H9 (cell line): Measurements from ENCODE around the gene DAAM1. TPM values are rescaled to one million over a fixed set of nuclear protein-coding genes. Genes with fewer than 3 reads are reported as not detected.

Source experiments
- DNase-seq: peaks from one replicate; pipeline ENCODE4 v3.0.0-alpha.2; 2017
- H2AFZ ChIP-seq: one replicate; pipeline ENCODE4 v1.6.1; 2013; ENCODE audit warnings: mild to moderate bottlenecking, low read length, control low read depth, moderate library complexity
- H2AK5ac ChIP-seq: 2 replicates; pipeline ENCODE4 v1.6.1; 2013; ENCODE audit warnings: low read length, control low read depth, mixed read lengths; ENCODE audit not compliant: insufficient read length
- H2BK120ac ChIP-seq: one replicate; pipeline ENCODE4 v1.6.1; 2013; ENCODE audit warnings: low read depth, mild to moderate bottlenecking, low read length, control low read depth, inconsistent platforms; ENCODE audit not compliant: poor library complexity, severe bottlenecking
- H2BK12ac ChIP-seq: 2 replicates; pipeline ENCODE4 v1.6.1; 2013; ENCODE audit warnings: low read length, control low read depth, mixed read lengths, low read depth; ENCODE audit not compliant: insufficient read length
- H2BK15ac ChIP-seq: 2 replicates; pipeline ENCODE4 v1.6.1; 2013; ENCODE audit warnings: low read depth, low read length, control low read depth
- H2BK20ac ChIP-seq: one replicate; pipeline ENCODE4 v1.6.1; 2013; ENCODE audit warnings: low read depth, mild to moderate bottlenecking, low read length, control low read depth, inconsistent platforms; ENCODE audit not compliant: poor library complexity, severe bottlenecking
- H2BK5ac ChIP-seq: 2 replicates; pipeline ENCODE4 v1.6.1; 2013; ENCODE audit warnings: low read length, control low read depth, mixed read lengths; ENCODE audit not compliant: insufficient read length
- H3K14ac ChIP-seq: 2 replicates; pipeline ENCODE4 v1.6.1; 2013; ENCODE audit warnings: low read length, control low read depth; ENCODE audit not compliant: insufficient read depth
- H3K18ac ChIP-seq: 2 replicates; pipeline ENCODE4 v1.6.1; 2013; ENCODE audit warnings: low read depth, mild to moderate bottlenecking, mixed read lengths, low read length, control low read depth; ENCODE audit not compliant: insufficient read length
- H3K23ac ChIP-seq: 2 replicates; pipeline ENCODE4 v1.6.1; 2013; ENCODE audit warnings: low read length, control low read depth, mixed read lengths, low read depth; ENCODE audit not compliant: insufficient read length
- H3K23me2 ChIP-seq: 2 replicates; pipeline ENCODE4 v1.6.1; 2013; ENCODE audit warnings: low read depth, mild to moderate bottlenecking, mixed read lengths, low read length, control low read depth; ENCODE audit not compliant: insufficient read length, poor library complexity, severe bottlenecking
- H3K27ac ChIP-seq: 2 replicates; pipeline ENCODE4 v1.5.1; 2013; ENCODE audit warnings: low read length, control low read depth, mixed read lengths, low read depth; ENCODE audit not compliant: insufficient read length
- H3K27me3 ChIP-seq: 2 replicates; pipeline ENCODE4 v1.6.1; 2013; ENCODE audit warnings: low read length, control low read depth, inconsistent platforms; ENCODE audit not compliant: insufficient read depth
- H3K4ac ChIP-seq: 2 replicates; pipeline ENCODE4 v1.6.1; 2013; ENCODE audit warnings: low read depth, mild to moderate bottlenecking, control low read depth, inconsistent platforms, low read length, moderate library complexity
- H3K4me1 ChIP-seq: 2 replicates; pipeline ENCODE4 v1.6.1; 2013; ENCODE audit warnings: low read length, control low read depth, inconsistent platforms; ENCODE audit not compliant: insufficient read depth
- H3K4me2 ChIP-seq: 2 replicates; pipeline ENCODE4 v1.6.1; 2013; ENCODE audit warnings: low read length, control low read depth, mixed read lengths; ENCODE audit not compliant: insufficient read length, insufficient read depth
- H3K56ac ChIP-seq: 2 replicates; pipeline ENCODE4 v1.6.1; 2013; ENCODE audit warnings: low read depth, mild to moderate bottlenecking, mixed read lengths, low read length, control low read depth; ENCODE audit not compliant: insufficient read length
- H3K79me1 ChIP-seq: 2 replicates; pipeline ENCODE4 v1.6.1; 2013; ENCODE audit warnings: low read depth, mild to moderate bottlenecking, moderate library complexity, low read length, control low read depth, inconsistent platforms; ENCODE audit not compliant: insufficient read depth, poor library complexity, severe bottlenecking
- H3K79me2 ChIP-seq: 2 replicates; pipeline ENCODE4 v1.6.1; 2013; ENCODE audit warnings: low read length, control low read depth, inconsistent platforms; ENCODE audit not compliant: insufficient read depth
- H3K9ac ChIP-seq: 2 replicates; pipeline ENCODE4 v1.6.1; 2013; ENCODE audit warnings: low read length, control low read depth, mixed read lengths; ENCODE audit not compliant: insufficient read length; ENCODE audit errors: extremely low read depth
- H3K9me3 ChIP-seq: one replicate; pipeline ENCODE4 v1.6.1; 2013; ENCODE audit warnings: low read depth, low read length, inconsistent platforms; ENCODE audit not compliant: control insufficient read depth
- H3T11ph ChIP-seq: one replicate; pipeline ENCODE4 v1.6.1; 2013; ENCODE audit warnings: mild to moderate bottlenecking, low read length, control low read depth, inconsistent platforms
- H4K20me1 ChIP-seq: one replicate; pipeline ENCODE4 v1.6.1; 2013; ENCODE audit not compliant: control insufficient read depth, insufficient read length, insufficient read depth
- H4K5ac ChIP-seq: 2 replicates; pipeline ENCODE4 v1.6.1; 2013; ENCODE audit warnings: low read depth, mild to moderate bottlenecking, mixed read lengths, low read length, control low read depth; ENCODE audit not compliant: insufficient read length
- H4K8ac ChIP-seq: replicated peaks from 2 replicates; pipeline ENCODE4 v1.6.1; 2013; ENCODE audit warnings: low read length, control low read depth, mixed read lengths, low read depth; ENCODE audit not compliant: insufficient read length
- H4K91ac ChIP-seq: 2 replicates; pipeline ENCODE4 v1.6.1; 2013; ENCODE audit warnings: low read depth, mild to moderate bottlenecking, moderate library complexity, mixed read lengths, low read length, control low read depth; ENCODE audit not compliant: insufficient read length
- H3K27ac Mint-ChIP-seq, 3 experiments: 2 replicates in 2 of 3; 3 replicates in 1 of 3; pipeline ENCODE4 v1.8.0; 2020 to 2021; ENCODE audit warnings: mixed read lengths in 3 of 3, mild to moderate bottlenecking in 1 of 3, moderate library complexity in 1 of 3
- H3K27me3 Mint-ChIP-seq: 2 replicates; pipeline ENCODE4 v1.8.0; 2021; ENCODE audit warnings: low read depth, mild to moderate bottlenecking, moderate library complexity, mixed read lengths
- H3K36me3 Mint-ChIP-seq, 3 experiments: 2 replicates in 2 of 3; 3 replicates in 1 of 3; pipeline ENCODE4 v1.8.0; 2020 to 2021; ENCODE audit warnings: low read depth in 3 of 3, mixed read lengths in 3 of 3; ENCODE audit not compliant: insufficient read depth in 1 of 3
- H3K4me1 Mint-ChIP-seq, 2 experiments: 2 replicates each; pipeline ENCODE4 v1.8.0; 2020; ENCODE audit warnings: mixed read lengths in 2 of 2
- H3K4me3 Mint-ChIP-seq, 2 experiments: 2 replicates in 1 of 2; 3 replicates in 1 of 2; pipeline ENCODE4 v1.8.0; 2020 to 2021; ENCODE audit warnings: mild to moderate bottlenecking in 2 of 2, mixed read lengths in 2 of 2, moderate library complexity in 1 of 2
- H3K9me3 Mint-ChIP-seq, 2 experiments: 2 replicates in 1 of 2; 3 replicates in 1 of 2; pipeline ENCODE4 v1.8.0; 2020; ENCODE audit warnings: mild to moderate bottlenecking in 2 of 2, mixed read lengths in 2 of 2, moderate library complexity in 1 of 2
- CTCF ChIP-seq: fragments of 200-600 bp; sonication (generic); conservative IDR thresholded peaks from 3 replicates; pipeline ENCODE4 v1.8.0; 2021; ENCODE audit warnings: antibody characterized with exemption, mild to moderate bottlenecking
- WGBS: extraction: QIAGEN DNeasy Blood & Tissue Kit; methylation state at CpG from one replicate; pipeline ENCODE4 v1.1.7; 2013; ENCODE audit warnings: missing lambda C conversion rate, low lambda C conversion rate, mixed read lengths; ENCODE audit not compliant: insufficient read length; ENCODE audit errors: extremely low coverage; 5-methylcytosine and 5-hydroxymethylcytosine counted together
- total RNA-seq: library from RNA; stranded (reverse); gene quantifications from 2 replicates; pipeline ENCODE4 v1.2.1, GENCODE V29; 2021

DAAM1 gene
- total RNA-seq, 1 experiment from 2014 or later, result 19.5 TPM

DNA sequence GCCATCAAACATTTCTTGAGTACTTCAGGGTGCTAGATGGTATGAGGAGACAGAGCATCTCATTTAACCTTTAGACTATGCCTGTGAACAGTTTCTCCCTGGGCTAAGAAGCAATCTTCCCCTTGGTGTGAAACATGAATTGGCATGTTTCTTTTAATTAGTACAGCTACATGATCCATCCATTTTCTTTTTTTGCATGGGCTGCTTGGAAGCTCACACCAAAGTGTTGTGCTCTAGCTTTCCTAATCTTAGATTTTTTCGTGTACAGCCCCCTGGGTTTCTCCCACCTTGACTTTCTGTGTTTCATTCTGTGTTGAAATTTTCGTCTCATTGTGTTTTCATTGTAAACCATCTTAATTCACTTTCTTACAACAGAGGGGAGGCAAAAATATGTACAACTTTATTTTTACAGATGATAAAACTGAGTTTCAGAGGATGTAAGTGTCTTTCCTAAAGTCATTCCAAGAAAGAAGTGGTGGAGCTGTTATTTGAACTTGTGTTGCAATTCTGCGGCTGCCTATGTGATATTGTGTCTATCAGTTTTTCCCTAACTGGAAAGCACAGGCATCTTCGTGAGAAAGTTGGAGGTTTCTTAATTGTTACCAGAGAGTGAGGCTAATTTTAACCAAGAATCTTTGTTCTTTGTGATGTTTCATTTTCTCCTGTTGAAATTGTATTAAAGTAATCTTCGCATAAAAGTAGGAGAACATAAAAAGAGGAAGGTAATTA is 64.5 kb downstream of the DAAM1 start:
- H3K9me3 Mint-ChIP-seq, result no peaks in the 10 kb centered on the region
- no peaks in the 10 kb centered on the region for H3K23me2 ChIP-seq
- H2BK12ac ChIP-seq, result no peak overlapping the region
- no peak for DNase-seq
- H2BK20ac ChIP-seq, result no peak overlapping the region
- no peak overlapping the region for H3K56ac ChIP-seq
- H3K27ac ChIP-seq, result no peak overlapping the region
- H3K4ac ChIP-seq, result no peak overlapping the region
- no peaks in the 10 kb centered on the region for H4K20me1 ChIP-seq
- H3K9me3 ChIP-seq, result no peaks in the 10 kb centered on the region
- H4K91ac ChIP-seq, result no peak overlapping the region
- no peak overlapping the region for H2BK120ac ChIP-seq
- H3K27ac Mint-ChIP-seq, result no peak overlapping the region; a peak in 1 of 7 replicates
- H3K4me3 Mint-ChIP-seq, result no peak overlapping the region
- no peak overlapping the region for H4K8ac ChIP-seq
- H2BK5ac ChIP-seq, result no peak overlapping the region
- WGBS, result no CpG with 5 or more reads among the region's 5 CpGs
- no peak overlapping the region for H3K4me2 ChIP-seq
- no peak overlapping the region for H4K5ac ChIP-seq
- H3K4me1 ChIP-seq, result peaks cover 14% of the 10 kb centered on the region
- H3K27me3 Mint-ChIP-seq, result no peaks in the 10 kb centered on the region
- TF ChIP-seq CTCF, result no peak
- H3K18ac ChIP-seq, result no peak overlapping the region
- H2AK5ac ChIP-seq, result no peak overlapping the region
- no peaks in the 10 kb centered on the region for H3K79me1 ChIP-seq
- H3K14ac ChIP-seq, result no peak overlapping the region
- no peak overlapping the region for H2AFZ ChIP-seq
- H3K79me2 ChIP-seq, result no peaks in the 10 kb centered on the region
- no peak overlapping the region for H3K23ac ChIP-seq
- no peaks in the 10 kb centered on the region; a peak in 1 of 7 replicates for H3K36me3 Mint-ChIP-seq
- H3K4me1 Mint-ChIP-seq, result peaks cover 19 to 26% of the 10 kb centered on the region in 2 experiments
- H3T11ph ChIP-seq, result no peak overlapping the region
- H2BK15ac ChIP-seq, result no peak overlapping the region
- H3K9ac ChIP-seq, result no peak overlapping the region
- no peaks in the 10 kb centered on the region for H3K27me3 ChIP-seq
